Measurements from ENCODE around the gene DLK1. TPM values are rescaled to one million over a fixed set of nuclear protein-coding genes. Genes with fewer than 3 reads are reported as not detected.
A peak's percentile ranks its signal among the peaks of the same experiment; 100 is the strongest.

Gene DLK1
- total and polyA plus RNA-seq, 2 of the 13 experiments (the other 11 are each of a cell fraction or from before 2014, with no cell fraction given) = 95.5 to 312 TPM

DNA sequence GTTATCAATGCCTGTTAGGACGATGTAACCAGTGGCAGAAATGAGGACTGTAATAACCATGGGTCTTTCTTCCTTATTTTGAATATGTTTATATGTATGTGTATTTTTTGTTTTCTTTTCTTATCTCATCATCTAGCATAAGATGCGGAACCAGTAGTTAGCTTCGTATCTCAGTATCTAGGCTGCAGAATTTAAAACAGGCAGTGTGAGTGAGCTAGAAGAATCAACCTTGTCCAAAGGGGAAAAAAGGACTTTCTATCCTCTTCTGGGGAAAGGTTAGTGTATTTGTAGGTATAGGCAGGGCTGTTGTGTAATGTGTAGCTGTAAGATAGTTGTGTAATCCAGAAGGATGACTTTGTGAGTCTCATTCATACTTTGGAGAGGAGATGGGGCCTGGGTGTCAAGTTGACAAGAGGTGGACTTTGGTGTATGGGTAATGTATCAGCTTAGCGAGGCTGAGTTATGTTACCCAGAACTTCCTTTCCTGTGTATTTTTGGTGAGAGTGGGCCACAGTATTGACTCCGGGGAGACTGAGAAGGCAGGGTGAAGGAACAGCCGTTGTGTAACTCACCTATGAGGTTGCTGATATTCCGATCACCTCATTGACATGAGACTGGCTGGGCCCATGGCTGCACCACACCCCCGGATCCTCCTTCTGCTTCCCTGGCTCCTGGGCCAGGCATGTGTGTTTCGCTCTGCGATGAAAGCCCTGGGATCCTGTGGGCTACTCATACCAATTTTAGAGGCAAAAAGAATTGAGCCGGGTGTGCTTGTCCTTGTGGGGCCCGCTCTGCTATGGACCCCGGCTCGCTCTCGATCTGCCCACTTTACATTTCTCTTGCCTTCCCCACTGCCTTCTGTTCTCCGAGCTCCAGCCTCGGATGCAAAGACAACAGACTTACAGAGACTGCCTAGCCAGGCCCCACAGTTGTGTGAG lies 24.3 kb downstream of the DLK1 start (continued):
- no peak for TF ChIP-seq SIN3B (IDR thresholded peaks at IDR 0.05; ENCODE audit: low read length)
- TF ChIP-seq HNRNPLL (IDR thresholded peaks at IDR 0.05; ENCODE audit: low read depth, low read length, poor library complexity, severe bottlenecking) = no peak
- no peak for TF ChIP-seq REL (CRISPR knock-in tag; conservative IDR thresholded peaks at IDR 0.05)
- no peak; the same call in 1 of the 2 replicates for TF ChIP-seq ZNF652 (CRISPR knock-in tag; IDR thresholded peaks at IDR 0.05; ENCODE audit: borderline replicate concordance, low read depth)
- TF ChIP-seq, protein P1, sequence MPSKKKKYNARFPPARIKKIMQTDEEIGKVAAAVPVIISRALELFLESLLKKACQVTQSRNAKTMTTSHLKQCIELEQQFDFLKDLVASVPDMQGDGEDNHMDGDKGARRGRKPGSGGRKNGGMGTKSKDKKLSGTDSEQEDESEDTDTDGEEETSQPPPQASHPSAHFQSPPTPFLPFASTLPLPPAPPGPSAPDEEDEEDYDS (CRISPR knock-in tag; IDR thresholded peaks at IDR 0.05) = peak; percentile 80
- TF ChIP-seq, protein P2, sequence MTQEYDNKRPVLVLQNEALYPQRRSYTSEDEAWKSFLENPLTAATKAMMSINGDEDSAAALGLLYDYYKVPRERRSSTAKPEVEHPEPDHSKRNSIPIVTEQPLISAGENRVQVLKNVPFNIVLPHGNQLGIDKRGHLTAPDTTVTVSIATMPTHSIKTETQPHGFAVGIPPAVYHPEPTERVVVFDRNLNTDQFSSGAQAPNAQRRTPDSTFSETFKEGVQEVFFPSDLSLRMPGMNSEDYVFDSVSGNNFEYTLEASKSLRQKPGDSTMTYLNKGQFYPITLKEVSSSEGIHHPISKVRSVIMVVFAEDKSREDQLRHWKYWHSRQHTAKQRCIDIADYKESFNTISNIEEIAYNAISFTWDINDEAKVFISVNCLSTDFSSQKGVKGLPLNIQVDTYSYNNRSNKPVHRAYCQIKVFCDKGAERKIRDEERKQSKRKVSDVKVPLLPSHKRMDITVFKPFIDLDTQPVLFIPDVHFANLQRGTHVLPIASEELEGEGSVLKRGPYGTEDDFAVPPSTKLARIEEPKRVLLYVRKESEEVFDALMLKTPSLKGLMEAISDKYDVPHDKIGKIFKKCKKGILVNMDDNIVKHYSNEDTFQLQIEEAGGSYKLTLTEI (CRISPR knock-in tag; conservative IDR thresholded peaks at IDR 0.05) = no peak
- peak; percentile 48; the same call in 1 of the 2 replicates for TF ChIP-seq SMYD3 (CRISPR knock-in tag; IDR thresholded peaks at IDR 0.05)
- no peak for TF ChIP-seq ZNF274 (CRISPR knock-in tag; IDR thresholded peaks at IDR 0.05)
- no peak for TF ChIP-seq RFX5 (IDR thresholded peaks at IDR 0.05; ENCODE audit: low read depth, low read length)
- TF ChIP-seq HDAC2 (CRISPR knock-in tag; IDR thresholded peaks at IDR 0.05) = peak; percentile 98
- TF ChIP-seq ZNF263 (CRISPR knock-in tag; IDR thresholded peaks at IDR 0.05) = peak; percentile 65
- TF ChIP-seq, protein P3, sequence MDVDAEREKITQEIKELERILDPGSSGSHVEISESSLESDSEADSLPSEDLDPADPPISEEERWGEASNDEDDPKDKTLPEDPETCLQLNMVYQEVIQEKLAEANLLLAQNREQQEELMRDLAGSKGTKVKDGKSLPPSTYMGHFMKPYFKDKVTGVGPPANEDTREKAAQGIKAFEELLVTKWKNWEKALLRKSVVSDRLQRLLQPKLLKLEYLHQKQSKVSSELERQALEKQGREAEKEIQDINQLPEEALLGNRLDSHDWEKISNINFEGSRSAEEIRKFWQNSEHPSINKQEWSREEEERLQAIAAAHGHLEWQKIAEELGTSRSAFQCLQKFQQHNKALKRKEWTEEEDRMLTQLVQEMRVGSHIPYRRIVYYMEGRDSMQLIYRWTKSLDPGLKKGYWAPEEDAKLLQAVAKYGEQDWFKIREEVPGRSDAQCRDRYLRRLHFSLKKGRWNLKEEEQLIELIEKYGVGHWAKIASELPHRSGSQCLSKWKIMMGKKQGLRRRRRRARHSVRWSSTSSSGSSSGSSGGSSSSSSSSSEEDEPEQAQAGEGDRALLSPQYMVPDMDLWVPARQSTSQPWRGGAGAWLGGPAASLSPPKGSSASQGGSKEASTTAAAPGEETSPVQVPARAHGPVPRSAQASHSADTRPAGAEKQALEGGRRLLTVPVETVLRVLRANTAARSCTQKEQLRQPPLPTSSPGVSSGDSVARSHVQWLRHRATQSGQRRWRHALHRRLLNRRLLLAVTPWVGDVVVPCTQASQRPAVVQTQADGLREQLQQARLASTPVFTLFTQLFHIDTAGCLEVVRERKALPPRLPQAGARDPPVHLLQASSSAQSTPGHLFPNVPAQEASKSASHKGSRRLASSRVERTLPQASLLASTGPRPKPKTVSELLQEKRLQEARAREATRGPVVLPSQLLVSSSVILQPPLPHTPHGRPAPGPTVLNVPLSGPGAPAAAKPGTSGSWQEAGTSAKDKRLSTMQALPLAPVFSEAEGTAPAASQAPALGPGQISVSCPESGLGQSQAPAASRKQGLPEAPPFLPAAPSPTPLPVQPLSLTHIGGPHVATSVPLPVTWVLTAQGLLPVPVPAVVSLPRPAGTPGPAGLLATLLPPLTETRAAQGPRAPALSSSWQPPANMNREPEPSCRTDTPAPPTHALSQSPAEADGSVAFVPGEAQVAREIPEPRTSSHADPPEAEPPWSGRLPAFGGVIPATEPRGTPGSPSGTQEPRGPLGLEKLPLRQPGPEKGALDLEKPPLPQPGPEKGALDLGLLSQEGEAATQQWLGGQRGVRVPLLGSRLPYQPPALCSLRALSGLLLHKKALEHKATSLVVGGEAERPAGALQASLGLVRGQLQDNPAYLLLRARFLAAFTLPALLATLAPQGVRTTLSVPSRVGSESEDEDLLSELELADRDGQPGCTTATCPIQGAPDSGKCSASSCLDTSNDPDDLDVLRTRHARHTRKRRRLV (CRISPR knock-in tag; IDR thresholded peaks at IDR 0.05) = peak; percentile 73; the same call in 1 of the 2 replicates
- no peak for TF ChIP-seq ZNF841 (CRISPR knock-in tag; IDR thresholded peaks at IDR 0.05; ENCODE audit: borderline replicate concordance)
- TF ChIP-seq CBFB (CRISPR knock-in tag; IDR thresholded peaks at IDR 0.05) = peak; percentile 52; the same call in 1 of the 2 replicates
- TF ChIP-seq ZNF781 (CRISPR knock-in tag; IDR thresholded peaks at IDR 0.05; ENCODE audit: borderline replicate concordance, not compliant biosample characterization) = no peak
- TF ChIP-seq ZNF839 (CRISPR knock-in tag; IDR thresholded peaks at IDR 0.05; ENCODE audit: borderline replicate concordance) = no peak
- peak; percentile 32; the same call in 1 of the 2 replicates for TF ChIP-seq YEATS4 (CRISPR knock-in tag; IDR thresholded peaks at IDR 0.05; ENCODE audit: borderline replicate concordance)
- peak; percentile 98; the same call in 1 of the 2 replicates for TF ChIP-seq ZBTB20 (CRISPR knock-in tag; IDR thresholded peaks at IDR 0.05; ENCODE audit: borderline replicate concordance, low read depth)
- no peak for TF ChIP-seq ZNF484 (CRISPR knock-in tag; IDR thresholded peaks at IDR 0.05; ENCODE audit: borderline replicate concordance, low read depth)
- TF ChIP-seq, protein P4, sequence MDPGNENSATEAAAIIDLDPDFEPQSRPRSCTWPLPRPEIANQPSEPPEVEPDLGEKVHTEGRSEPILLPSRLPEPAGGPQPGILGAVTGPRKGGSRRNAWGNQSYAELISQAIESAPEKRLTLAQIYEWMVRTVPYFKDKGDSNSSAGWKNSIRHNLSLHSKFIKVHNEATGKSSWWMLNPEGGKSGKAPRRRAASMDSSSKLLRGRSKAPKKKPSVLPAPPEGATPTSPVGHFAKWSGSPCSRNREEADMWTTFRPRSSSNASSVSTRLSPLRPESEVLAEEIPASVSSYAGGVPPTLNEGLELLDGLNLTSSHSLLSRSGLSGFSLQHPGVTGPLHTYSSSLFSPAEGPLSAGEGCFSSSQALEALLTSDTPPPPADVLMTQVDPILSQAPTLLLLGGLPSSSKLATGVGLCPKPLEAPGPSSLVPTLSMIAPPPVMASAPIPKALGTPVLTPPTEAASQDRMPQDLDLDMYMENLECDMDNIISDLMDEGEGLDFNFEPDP (CRISPR knock-in tag; conservative IDR thresholded peaks at IDR 0.05) = no peak
